Measurements from ENCODE around the gene PFN4.
"Not testable (repeated sequence)": the region's sequence is repeated elsewhere in the genome, so short reads cannot be mapped to it uniquely, and the experiment has no call there.

Gene PFN4

GRCh38 chr2:24152413-24153197 lies 29.5 kb upstream of the PFN4 start:
- H3K27ac ChIP-seq (ENCODE audit: low read length) = no peak overlapping the region
- no peaks in the 10 kb centered on the region for H3K36me3 ChIP-seq (ENCODE audit: insufficient read depth, low read length)
- H2AFZ ChIP-seq (ENCODE audit: low read depth, low read length) = no peak overlapping the region
- no peak for ATAC-seq (ENCODE audit: insufficient read depth, low read depth)
- H3K4me1 ChIP-seq (ENCODE audit: insufficient read depth, low read length) = no peaks in the 10 kb centered on the region
- TF ChIP-seq, protein P1, sequence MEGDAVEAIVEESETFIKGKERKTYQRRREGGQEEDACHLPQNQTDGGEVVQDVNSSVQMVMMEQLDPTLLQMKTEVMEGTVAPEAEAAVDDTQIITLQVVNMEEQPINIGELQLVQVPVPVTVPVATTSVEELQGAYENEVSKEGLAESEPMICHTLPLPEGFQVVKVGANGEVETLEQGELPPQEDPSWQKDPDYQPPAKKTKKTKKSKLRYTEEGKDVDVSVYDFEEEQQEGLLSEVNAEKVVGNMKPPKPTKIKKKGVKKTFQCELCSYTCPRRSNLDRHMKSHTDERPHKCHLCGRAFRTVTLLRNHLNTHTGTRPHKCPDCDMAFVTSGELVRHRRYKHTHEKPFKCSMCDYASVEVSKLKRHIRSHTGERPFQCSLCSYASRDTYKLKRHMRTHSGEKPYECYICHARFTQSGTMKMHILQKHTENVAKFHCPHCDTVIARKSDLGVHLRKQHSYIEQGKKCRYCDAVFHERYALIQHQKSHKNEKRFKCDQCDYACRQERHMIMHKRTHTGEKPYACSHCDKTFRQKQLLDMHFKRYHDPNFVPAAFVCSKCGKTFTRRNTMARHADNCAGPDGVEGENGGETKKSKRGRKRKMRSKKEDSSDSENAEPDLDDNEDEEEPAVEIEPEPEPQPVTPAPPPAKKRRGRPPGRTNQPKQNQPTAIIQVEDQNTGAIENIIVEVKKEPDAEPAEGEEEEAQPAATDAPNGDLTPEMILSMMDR (IDR thresholded peaks at IDR 0.05; ENCODE audit: borderline replicate concordance, extremely low read depth, low read length, poor library complexity, severe bottlenecking) = no peak
- TF ChIP-seq EZH2 (IDR thresholded peaks at IDR 0.05; ENCODE audit: borderline replicate concordance, low read depth, low read length, severe bottlenecking) = no peak
- H3K27me3 ChIP-seq (ENCODE audit: insufficient read depth, low read length, poor library complexity) = no peaks in the 10 kb centered on the region
- DNase-seq = no peak
- no peak overlapping the region for H3K4me2 ChIP-seq (ENCODE audit: insufficient read depth, low read length)
- H3K9ac ChIP-seq (ENCODE audit: low read depth, low read length) = no peak overlapping the region
- no peaks in the 10 kb centered on the region for H4K20me1 ChIP-seq (ENCODE audit: insufficient read depth, low read length)
- H3K9me3 ChIP-seq (ENCODE audit: insufficient read depth, low read length, severe bottlenecking) = peaks cover 7% of the 10 kb centered on the region
- no peaks in the 10 kb centered on the region for H3K79me2 ChIP-seq (ENCODE audit: insufficient read depth, low read length)
- H3K4me3 ChIP-seq (ENCODE audit: low read depth in 1 of 2, low read length in 2 of 2) = no peak overlapping the region

- Histone ChIP-seq H3K27ac (ENCODE audit: low read length) (no peak overlapping the region), H3K9ac (ENCODE audit: low read depth, low read length) (no peak overlapping the region), H3K27me3 (ENCODE audit: insufficient read depth, low read length, poor library complexity) (no peaks in the 10 kb centered on the region), H2AFZ (ENCODE audit: low read depth, low read length) (no peak overlapping the region), H3K4me3 (ENCODE audit: low read depth in 1 of 2, low read length in 2 of 2) (no peak overlapping the region), H3K4me2 (ENCODE audit: insufficient read depth, low read length) (no peak overlapping the region), H3K4me1 (ENCODE audit: insufficient read depth, low read length) (no peaks in the 10 kb centered on the region), H3K9me3 (ENCODE audit: insufficient read depth, low read length, severe bottlenecking) (peaks cover 12% of the 10 kb centered on the region), H4K20me1 (ENCODE audit: insufficient read depth, low read length) (no peaks in the 10 kb centered on the region), H3K36me3 (ENCODE audit: insufficient read depth, low read length) (no peaks in the 10 kb centered on the region), H3K79me2 (ENCODE audit: insufficient read depth, low read length) (no peaks in the 10 kb centered on the region)
- no peak for TF ChIP-seq EZH2 (IDR thresholded peaks at IDR 0.05; ENCODE audit: borderline replicate concordance, low read depth, low read length, severe bottlenecking)
- TF ChIP-seq, protein P1 (IDR thresholded peaks at IDR 0.05; ENCODE audit: borderline replicate concordance, extremely low read depth, low read length, poor library complexity, severe bottlenecking) = no peak
- no peak for ATAC-seq (ENCODE audit: insufficient read depth, low read depth)
- DNase-seq = no peak
Observed at GRCh38 chr2:24147364-24147763, 24.2 kb upstream of the PFN4 start.

- H3K9ac ChIP-seq (ENCODE audit: low read depth, low read length); H3K27me3 ChIP-seq (ENCODE audit: insufficient read depth, low read length, poor library complexity); DNase-seq; H3K4me1 ChIP-seq (ENCODE audit: insufficient read depth, low read length); H3K36me3 ChIP-seq (ENCODE audit: insufficient read depth, low read length); H3K9me3 ChIP-seq (ENCODE audit: insufficient read depth, low read length, severe bottlenecking); H3K4me2 ChIP-seq (ENCODE audit: insufficient read depth, low read length); H3K27ac ChIP-seq (ENCODE audit: low read length); H4K20me1 ChIP-seq (ENCODE audit: insufficient read depth, low read length); ATAC-seq (ENCODE audit: insufficient read depth, low read depth); H3K79me2 ChIP-seq (ENCODE audit: insufficient read depth, low read length); H2AFZ ChIP-seq (ENCODE audit: low read depth, low read length); H3K4me3 ChIP-seq (ENCODE audit: low read depth in 1 of 2, low read length in 2 of 2): not testable (repeated sequence)
Observed at GRCh38 chr2:24140305-24140704, 17.2 kb upstream of the PFN4 start.

GRCh38 chr2:24132543-24132942 lies 9.4 kb upstream of the PFN4 start:
- DNase-seq (no peak), ATAC-seq (ENCODE audit: insufficient read depth, low read depth) (no peak)
- Histone ChIP-seq H3K27me3 (ENCODE audit: insufficient read depth, low read length, poor library complexity) (no peaks in the 10 kb centered on the region), H2AFZ (ENCODE audit: low read depth, low read length) (no peak overlapping the region), H3K27ac (ENCODE audit: low read length) (no peak overlapping the region), H3K9me3 (ENCODE audit: insufficient read depth, low read length, severe bottlenecking) (peaks cover 4% of the 10 kb centered on the region), H3K79me2 (ENCODE audit: insufficient read depth, low read length) (no peaks in the 10 kb centered on the region), H4K20me1 (ENCODE audit: insufficient read depth, low read length) (no peaks in the 10 kb centered on the region), H3K4me2 (ENCODE audit: insufficient read depth, low read length) (no peak overlapping the region), H3K36me3 (ENCODE audit: insufficient read depth, low read length) (no peaks in the 10 kb centered on the region), H3K4me3 (ENCODE audit: low read depth in 1 of 2, low read length in 2 of 2) (no peak overlapping the region), H3K9ac (ENCODE audit: low read depth, low read length) (no peak overlapping the region), H3K4me1 (ENCODE audit: insufficient read depth, low read length) (peaks cover 8% of the 10 kb centered on the region)
- TF ChIP-seq, protein P1 (IDR thresholded peaks at IDR 0.05; ENCODE audit: borderline replicate concordance, extremely low read depth, low read length, poor library complexity, severe bottlenecking) = no peak
- TF ChIP-seq EZH2 (IDR thresholded peaks at IDR 0.05; ENCODE audit: borderline replicate concordance, low read depth, low read length, severe bottlenecking) = no peak
